GM19397 (cell line): Measurements from ENCODE around the gene CHMP4A.
"Not testable (repeated sequence)": the region's sequence is repeated elsewhere in the genome, so short reads cannot be mapped to it uniquely, and the experiment has no call there.

ENCODE experiments used
- ATAC-seq: cut with Tn5 transposase; IDR thresholded peaks from one replicate; pipeline ENCODE4 v1.9.1; 2021; ENCODE audit warnings: mild to moderate bottlenecking, moderate library complexity; ENCODE audit not compliant: unreplicated experiment

The CHMP4A gene

GRCh38 chr14:24249230-24250021, 36.1 kb upstream of the CHMP4A start:
- no peak for ATAC-seq

- ATAC-seq, result no peak
Observed at GRCh38 chr14:24247422-24247821, 34.1 kb upstream of the CHMP4A start.

DNA sequence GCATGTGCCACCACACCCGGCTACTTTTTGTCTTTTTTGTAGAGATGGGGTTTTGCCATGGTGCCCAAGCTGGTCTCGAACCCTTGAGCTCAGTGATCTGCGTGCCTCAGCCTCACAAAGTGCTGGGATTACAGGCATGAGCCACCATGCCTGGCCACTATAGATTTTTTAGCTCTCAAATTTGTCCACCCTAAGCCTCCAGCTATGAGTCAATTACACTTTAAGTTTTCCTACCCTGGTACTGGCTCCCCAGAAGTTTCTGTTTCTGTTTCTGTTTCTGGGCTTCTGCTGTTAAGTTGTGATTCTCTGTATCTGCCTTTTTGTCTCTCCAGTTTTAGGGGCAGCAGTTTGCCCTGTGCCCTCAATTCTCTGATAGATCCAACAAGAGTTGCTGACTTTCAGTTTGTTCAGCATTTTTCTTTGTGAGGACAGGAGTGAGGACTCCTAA, 33.5 kb upstream of the CHMP4A start:
- ATAC-seq, result no peak

- not testable (repeated sequence) for ATAC-seq
Observed at GRCh38 chr14:24245350-24245749, 32.1 kb upstream of the CHMP4A start.

GRCh38 chr14:24243336-24243836, 30.1 kb upstream of the CHMP4A start:
- no peak for ATAC-seq

DNA sequence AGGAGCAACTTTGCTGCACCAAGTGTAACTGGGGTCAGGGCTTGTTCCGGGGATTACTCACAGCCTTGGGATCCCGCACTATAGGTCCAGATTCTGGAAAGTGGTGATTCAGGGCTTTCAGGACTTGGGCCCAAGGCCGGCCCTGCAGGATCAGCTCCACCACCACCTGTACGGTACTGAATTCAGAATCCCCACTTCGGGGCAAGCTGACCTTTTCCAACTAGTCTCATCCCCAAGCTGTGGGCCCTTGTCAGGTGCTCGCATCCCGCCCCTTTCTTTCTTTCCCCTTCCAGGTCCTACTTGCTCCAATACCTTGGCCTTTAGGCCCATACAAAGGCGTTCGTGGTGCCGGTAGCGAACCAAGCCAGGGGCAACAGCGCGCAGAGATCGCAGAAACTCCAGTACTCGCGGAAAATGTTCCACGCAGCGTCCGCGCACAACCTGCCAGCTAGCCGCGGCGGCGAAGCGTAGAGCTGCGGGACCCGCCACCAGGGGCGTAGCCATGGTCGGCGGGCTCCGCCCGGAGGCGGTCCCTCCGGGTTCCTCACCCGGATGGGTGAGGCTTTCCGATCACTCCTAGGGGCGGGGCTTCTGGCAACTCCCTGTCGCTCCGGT, 28.6 kb upstream of the CHMP4A start:
- ATAC-seq, result peak; percentile 84

DNA sequence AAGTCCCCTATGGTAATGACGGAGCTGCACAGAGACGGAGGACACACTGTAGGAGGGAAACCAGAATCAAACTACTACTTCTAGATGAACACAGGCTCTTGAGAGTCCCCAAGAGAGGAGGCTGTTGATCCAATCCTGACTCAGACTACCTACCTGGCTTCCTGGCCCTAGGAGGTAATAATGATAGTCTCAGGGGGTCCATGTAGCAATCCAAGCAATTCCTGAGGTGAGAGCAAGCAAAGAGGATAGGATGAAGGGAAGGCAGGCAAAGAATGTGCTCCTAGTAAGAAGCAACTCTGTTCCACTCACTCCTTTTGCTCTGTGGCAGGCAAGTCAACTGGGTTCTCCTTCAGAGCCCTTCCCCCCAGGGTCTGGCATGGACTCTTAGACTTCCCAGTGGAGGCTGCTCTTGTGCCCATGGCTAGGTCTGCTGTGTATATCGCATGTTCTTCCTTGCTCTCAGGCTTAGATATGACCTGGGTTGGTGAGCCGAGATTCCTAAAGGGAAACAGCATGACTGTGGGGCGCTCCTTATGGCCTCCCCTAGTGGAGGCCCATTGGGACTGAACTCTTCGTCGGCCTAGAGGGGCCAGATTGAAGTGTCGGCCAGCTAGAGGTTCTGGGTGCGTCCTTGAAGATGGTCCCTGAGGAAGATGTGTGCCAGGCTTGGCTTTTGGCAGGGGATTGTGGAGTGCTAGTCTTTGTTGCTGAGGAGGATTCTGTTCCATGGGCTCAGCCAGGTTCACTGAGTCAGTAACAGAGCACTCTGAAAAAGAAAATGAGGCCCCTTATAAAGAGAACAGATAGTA, 27.0 kb upstream of the CHMP4A start:
- no peak for ATAC-seq

- ATAC-seq, result no peak
Observed at GRCh38 chr14:24238527-24239037, 25.3 kb upstream of the CHMP4A start.

- ATAC-seq, result no peak
Observed at GRCh38 chr14:24238123-24238522, 24.8 kb upstream of the CHMP4A start.

DNA sequence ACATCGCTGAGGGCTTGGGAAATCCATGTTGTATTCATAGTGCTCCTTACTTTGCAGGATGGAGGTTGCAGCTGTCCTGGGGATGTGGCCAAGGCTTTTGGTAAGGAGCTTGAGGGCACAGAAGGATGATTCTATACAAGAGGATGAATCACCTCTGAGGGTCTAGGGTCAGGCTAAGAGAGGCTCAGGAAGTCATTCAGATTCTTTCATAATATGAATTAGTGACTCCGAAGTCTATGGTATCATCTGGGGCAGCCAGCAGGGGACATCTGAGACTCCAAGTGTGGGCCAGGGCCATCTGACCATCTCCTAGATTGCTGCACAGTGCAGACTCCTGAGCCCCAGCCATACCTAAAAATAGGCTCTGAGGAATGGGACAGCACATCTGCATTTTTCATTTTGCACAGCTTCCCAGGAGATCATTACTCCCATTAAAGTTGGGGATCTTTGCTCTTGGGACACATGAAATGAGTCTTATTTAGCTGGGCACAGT, 24.2 kb upstream of the CHMP4A start:
- ATAC-seq, result no peak

GRCh38 chr14:24236689-24237462, 23.6 kb upstream of the CHMP4A start:
- no peak for ATAC-seq

- ATAC-seq, result no peak
Observed at GRCh38 chr14:24235804-24236688, 22.8 kb upstream of the CHMP4A start.

DNA sequence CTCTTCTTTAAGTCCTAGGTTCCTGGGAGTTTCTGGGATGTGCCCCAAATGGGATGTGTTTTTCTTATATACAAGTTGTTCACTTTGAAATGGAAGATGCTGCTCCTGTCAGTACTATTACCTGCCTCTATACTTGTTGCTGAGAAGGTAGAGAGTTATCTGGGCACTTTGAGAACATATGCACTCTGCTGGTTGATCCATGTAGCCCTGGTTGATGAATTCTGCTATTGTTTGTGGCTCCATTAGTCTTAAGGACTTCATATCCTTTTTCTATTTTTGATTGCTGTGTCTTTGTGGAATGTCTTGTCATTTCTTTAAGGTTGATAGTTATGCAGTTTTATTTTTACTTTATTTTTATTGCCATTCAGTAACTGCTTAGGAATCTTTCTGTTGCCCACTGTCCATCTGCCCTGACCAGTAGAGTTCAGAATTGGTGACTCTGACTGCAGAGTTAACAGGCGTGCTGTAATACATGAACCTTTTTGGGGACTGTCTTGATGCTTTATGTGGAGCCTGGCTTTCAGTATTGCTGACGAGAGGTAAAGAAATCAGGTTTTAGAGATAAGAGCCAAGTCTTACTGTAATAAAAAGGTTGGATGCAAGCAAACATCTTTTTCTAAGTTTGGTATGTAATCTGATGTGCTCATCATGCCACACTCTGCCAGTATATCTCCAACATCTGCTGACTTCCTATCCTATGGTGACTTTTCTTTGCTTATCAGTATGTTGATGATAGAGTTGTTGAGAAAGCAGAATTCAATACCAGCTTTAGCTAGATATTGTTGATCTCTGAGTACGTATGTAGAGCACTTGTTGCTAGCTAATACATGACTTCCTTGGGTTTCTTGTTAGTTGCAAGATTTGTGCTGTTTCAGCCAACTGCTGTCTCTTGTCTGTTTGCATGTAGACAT, 21.1 kb upstream of the CHMP4A start:
- ATAC-seq, result no peak

DNA sequence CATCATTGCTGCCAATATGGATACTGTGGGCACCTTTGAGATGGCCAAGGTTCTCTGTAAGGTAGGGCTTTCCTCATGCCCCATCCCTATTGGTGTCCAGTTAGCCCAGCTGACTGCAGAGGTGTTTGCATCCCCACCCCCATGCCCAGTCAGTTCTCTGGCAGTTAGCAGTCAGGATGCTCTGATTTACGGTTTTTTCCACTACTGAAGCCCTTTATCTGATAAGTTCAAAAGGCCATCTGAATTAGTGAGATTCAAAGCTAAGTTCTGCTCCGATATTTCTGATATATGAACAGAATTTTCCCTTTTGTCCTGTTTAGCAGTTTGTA, 20.2 kb upstream of the CHMP4A start:
- ATAC-seq, result no peak

GRCh38 chr14:24232645-24233537, 19.6 kb upstream of the CHMP4A start, which contains the start of gene GMPR2:
Gene GMPR2, plus strand, starts transcription at chr14:24232929. Its CDS starts 325 bp downstream, at chr14:24233254.
- ATAC-seq, result peak; percentile 57

DNA sequence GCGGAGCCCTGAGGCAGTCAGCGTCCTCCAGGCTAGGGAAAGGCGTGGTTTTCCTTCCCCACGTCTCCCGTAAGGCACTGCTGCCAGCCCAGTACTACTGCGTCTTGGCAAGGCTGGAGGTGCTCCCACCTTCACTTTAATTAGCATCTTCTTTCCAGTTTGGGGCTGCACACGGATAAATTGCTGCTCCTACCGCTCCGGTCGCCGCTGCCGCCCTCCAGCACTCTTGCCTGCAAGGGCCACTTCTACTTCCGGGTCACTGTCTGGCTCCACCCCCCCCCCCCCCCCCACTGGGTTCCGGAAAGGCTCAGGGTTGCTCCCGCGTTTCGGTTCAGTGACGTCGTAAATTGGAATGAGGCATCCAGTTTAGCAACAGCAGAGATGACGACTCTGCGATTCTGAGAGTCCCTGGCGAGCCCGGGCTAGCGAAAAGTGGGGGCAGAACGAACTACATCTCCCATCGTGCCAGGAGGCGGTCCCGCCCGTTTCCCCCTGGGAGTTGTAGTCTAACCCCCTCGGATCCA, 18.9 kb upstream of the CHMP4A start, which contains the start of gene NEDD8:
TSS of gene NEDD8 (minus strand) at position 247 of the 524 bp plus-strand sequence. CDS start at position 147, 100 bp downstream.
- ATAC-seq, result peak; percentile 71
